Panc1 (cell line): ENCODE data around the gene NET1.

ENCODE experiments used
- CTCF ChIP-seq: fragments of 450-650 bp; IDR thresholded peaks from 2 replicates; pipeline ENCODE4 v1.5.1; 2017; ENCODE audit warnings: mild to moderate bottlenecking
- POLR2AphosphoS5 ChIP-seq: IDR thresholded peaks from 2 replicates; pipeline ENCODE4 v1.6.1; 2012; ENCODE audit warnings: mild to moderate bottlenecking, low read depth, low read length, moderate library complexity
- REST ChIP-seq, 2 experiments: IDR thresholded peaks; 2 replicates each; pipeline ENCODE4 v1.6.1; 2011 to 2012; ENCODE audit warnings: low read depth in 2 of 2, control low read depth in 1 of 2, low read length in 1 of 2, mild to moderate bottlenecking in 1 of 2, moderate library complexity in 1 of 2; ENCODE audit not compliant: insufficient read depth in 1 of 2

GRCh38 chr10:5364890-5365338 is 47.4 kb upstream of the NET1 start, which contains the start of gene UCN3:
- TF ChIP-seq CTCF (no peak), POLR2AphosphoS5 (no peak), REST (IDR thresholded peaks at IDR 0.05; ENCODE audit: insufficient read depth in 1 of 2, low read depth in 2 of 2, low read length in 1 of 2) (no peak)
